Transverse colon (tissue), 4 donors: Measurements from ENCODE around the gene SHMT1.

Experiments
- EP300 ChIP-seq: sonication (generic); formaldehyde crosslinking; IDR thresholded peaks from one replicate; pipeline ENCODE4 v1.6.1; 2017; ENCODE audit warnings: antibody characterized with exemption, low read depth
- POLR2A ChIP-seq: fragments of 450-650 bp; IDR thresholded peaks from one replicate; pipeline ENCODE4 v1.6.1; 2016; ENCODE audit warnings: antibody characterized with exemption, mild to moderate bottlenecking, moderate library complexity
- POLR2AphosphoS5 ChIP-seq, 3 donors: sonication (generic); formaldehyde crosslinking; IDR thresholded peaks; one replicate each; pipeline ENCODE4 v1.6.1; 2016; ENCODE audit warnings: antibody characterized with exemption in 3 of 3
- TF ChIP-seq, protein P1 (sequence below), 5 experiments: fragments of 200-600 bp in 3 of 5; fragments of 450-650 bp in 2 of 5; sonication (generic) in 3 of 5; IDR thresholded peaks; 1 replicate in 2 of 5; 2 replicates in 3 of 5; pipeline ENCODE4 v1.5.1; 2016 to 2017; ENCODE audit warnings: antibody characterized with exemption in 5 of 5, inconsistent platforms in 3 of 5, mild to moderate bottlenecking in 2 of 5, moderate library complexity in 1 of 5

DNA sequence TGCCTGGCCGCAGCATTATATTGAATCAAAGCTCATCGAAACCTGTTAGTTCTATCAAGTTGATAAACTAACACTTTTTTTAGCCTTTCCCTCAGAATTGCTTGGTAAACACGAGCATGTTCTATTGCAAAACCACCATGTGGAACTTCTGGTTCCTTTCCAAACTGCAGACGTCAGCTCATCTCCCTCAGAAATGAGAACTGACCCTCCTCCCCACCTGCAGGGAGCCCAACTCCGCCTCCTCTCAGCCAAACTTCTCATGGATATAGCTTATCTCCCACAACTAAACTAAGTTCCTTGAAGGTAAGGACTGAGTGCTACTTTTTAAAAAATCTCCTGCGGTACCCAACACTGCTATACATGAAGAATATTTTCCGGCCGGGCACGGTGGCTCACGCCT is 6.7 kb downstream of the SHMT1 start:
- TF ChIP-seq, protein P1, sequence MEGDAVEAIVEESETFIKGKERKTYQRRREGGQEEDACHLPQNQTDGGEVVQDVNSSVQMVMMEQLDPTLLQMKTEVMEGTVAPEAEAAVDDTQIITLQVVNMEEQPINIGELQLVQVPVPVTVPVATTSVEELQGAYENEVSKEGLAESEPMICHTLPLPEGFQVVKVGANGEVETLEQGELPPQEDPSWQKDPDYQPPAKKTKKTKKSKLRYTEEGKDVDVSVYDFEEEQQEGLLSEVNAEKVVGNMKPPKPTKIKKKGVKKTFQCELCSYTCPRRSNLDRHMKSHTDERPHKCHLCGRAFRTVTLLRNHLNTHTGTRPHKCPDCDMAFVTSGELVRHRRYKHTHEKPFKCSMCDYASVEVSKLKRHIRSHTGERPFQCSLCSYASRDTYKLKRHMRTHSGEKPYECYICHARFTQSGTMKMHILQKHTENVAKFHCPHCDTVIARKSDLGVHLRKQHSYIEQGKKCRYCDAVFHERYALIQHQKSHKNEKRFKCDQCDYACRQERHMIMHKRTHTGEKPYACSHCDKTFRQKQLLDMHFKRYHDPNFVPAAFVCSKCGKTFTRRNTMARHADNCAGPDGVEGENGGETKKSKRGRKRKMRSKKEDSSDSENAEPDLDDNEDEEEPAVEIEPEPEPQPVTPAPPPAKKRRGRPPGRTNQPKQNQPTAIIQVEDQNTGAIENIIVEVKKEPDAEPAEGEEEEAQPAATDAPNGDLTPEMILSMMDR (IDR thresholded peaks at IDR 0.05) = no peak
- TF ChIP-seq POLR2A (no peak), POLR2AphosphoS5 (IDR thresholded peaks at IDR 0.05) (no peak), EP300 (no peak)
